A549 treated with CpdA at 1 μM for 4 hours (cell line): ENCODE results near the gene WDR90. TPM values are rescaled to one million over a fixed set of nuclear protein-coding genes. Genes with fewer than 3 reads are reported as not detected.

Experiments used
- total RNA-seq: library from RNA; stranded (reverse); fragments of 200-300 nt; extraction: Qiagen RNA extraction; gene quantifications from 5 replicates; pipeline ENCODE4 v1.2.3, GENCODE V29; 2022; ENCODE audit warnings: low read depth

WDR90 gene
- total RNA-seq, result 16.8 to 31.5 TPM (median 24.8 TPM) in 5 replicates

DNA sequence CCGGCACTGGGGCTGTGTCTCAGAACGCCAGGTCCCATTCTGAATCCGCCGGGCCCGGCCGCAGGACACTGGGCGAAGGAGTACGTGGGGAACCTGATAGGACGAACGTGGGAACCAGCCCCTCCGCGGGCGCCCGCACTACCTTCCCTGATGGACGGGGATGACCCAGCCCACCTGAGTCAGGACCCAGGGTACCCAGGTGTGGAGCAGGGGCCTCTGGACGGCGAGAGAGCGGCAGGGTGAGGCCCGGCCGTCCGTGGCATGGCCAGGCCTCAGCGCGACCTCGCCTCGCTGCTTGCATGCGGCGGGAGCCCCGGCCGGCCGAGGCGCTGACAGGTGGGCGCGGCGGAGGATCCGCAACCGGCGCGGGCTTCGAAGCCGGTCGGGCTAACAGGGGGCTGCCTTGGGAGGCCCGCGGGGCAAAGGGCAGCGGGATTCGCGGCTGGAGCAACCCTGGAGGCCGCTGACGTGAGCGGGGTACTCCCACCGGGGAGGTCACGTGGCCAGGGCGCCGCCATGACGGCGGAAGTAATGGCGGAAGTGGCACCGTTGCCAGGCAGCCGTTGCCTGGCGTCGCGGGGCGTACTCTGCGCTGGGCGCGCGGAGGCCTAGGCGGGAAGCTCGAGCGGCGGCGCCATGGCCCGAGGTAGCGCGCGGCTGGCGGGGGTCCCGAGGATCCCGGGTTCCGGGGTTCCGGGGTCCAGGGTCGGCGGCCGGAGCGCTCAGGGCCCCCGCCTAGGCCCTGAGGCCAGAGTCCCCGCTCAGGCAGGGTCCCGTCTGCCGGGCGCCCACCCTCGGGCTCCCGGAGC, at the start of gene WDR90:
Gene WDR90, plus strand, starts transcription at position 585 of the 809 bp plus-strand sequence. Its CDS starts 52 bp downstream, at position 637.

DNA sequence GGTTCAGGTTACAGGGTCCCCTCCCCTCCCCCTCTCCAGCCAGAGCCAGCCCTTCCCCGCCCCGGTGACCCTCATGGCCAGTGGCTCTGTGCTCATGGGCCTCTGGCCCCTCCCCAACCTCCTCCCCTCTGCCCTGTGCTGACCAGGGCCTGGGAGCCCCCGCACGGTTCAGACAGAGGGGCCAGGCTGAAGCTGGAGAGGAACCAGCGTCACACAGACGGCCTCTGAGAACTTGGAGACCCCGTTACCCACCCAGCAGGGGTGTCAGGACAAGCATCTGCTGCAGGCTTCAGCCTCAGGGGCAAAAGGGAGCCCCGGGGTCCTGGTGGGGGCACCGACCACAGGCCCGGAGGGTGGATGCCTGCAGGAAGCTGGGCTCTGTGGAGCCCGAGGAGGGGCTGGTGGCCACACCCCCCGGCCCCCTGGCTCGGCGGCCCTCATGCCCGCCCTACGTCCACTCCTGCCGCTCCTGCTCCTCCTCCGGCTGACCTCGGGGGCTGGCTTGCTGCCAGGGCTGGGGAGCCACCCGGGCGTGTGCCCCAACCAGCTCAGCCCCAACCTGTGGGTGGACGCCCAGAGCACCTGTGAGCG, 18.3 kb upstream of the WDR90 start, which contains the start of gene WFIKKN1:
Gene WFIKKN1, plus strand, starts transcription at position 171 of the 591 bp plus-strand sequence. Its CDS starts 269 bp downstream, at position 440.

DNA sequence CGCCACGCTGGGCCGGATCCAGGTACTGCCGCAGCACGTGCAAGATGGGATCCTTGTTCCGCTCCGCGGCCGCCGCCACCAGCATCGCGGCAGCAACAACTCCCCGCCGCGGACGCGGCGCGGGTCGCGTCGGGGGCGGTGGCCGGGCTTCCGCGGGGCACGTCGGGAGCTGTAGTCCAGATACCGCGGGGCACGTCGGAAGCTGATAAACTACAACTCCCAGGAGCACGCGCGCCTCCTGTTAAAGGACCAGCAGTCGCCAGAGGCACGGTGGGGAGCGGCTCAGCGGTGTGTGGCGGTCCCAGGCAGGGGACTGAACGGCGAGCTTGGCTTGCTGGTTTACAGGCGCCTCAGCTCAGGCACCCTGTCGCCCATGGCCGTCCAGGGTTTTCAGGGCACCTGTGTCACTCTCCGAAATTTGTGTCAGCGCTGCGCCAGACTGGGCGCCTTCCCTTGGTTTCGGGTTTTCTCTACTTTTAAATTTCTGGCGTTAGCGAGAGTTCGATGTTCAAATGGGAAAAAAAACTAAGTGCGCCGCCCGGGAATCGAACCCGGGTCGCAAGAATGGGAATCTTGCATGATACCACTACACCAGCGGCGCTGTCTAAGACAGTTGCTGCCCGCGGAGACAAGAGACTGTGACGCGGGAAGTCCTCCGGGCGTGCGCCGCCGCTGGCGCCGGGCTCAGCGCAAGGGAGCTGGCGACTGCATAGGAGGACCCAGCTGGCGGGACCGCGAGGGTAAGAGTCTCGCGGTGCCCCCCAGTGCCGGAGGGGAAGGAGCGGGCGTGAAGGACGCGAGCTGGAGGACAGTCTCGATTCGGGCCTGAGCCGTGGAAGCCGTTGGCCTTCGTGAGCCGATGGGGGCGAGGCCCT, 12.7 kb upstream of the WDR90 start, which contains the start of gene METTL26:
Gene METTL26, minus strand, starts transcription at position 100 of the 875 bp plus-strand sequence. Its CDS starts 15 bp downstream, at position 85.

DNA sequence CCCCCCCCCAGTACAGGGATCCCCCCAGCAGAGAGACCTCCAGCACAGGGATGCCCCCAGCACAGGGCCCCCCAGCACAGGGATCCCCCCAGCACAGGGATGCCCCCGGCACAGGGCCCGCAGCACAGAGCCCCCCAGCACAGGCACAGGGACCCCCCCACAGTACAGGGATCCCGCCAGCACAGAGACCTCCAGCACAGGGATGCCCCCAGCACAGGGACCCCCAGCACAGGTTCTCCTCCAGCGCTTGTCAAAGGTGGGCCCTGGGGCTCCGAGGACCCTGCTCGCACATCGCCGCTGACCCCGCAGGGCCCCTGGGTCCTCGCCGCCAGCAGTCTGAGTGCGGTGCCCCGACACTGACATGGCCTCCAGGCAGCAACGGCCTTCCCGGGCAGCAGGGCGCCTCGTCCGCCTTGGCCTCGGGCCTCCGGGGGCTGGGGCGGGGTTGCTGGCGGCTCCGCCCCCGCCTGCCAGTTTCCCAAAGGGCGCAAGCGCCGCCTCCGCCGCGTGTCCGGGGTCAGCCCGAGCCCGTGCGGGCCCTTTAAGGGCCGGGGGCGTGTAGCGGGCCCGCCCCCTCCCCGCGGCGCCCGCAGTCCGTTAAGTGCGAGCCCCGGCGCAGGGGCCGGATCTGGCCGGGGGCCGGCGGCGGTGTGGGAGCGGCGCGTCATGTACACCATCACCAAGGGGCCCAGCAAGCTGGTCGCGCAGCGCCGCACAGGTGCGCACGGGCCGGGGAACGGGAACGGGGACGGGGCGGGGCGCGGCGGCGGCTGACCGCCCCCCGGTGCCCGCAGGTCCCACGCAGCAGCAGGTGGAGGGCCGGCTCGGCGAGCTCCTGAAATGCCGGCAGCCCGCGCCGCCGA, 7.6 kb upstream of the WDR90 start, which contains the start of gene MCRIP2:
Gene MCRIP2, plus strand, starts transcription at position 503 of the 863 bp plus-strand sequence. Its CDS starts 164 bp downstream, at position 667.

DNA sequence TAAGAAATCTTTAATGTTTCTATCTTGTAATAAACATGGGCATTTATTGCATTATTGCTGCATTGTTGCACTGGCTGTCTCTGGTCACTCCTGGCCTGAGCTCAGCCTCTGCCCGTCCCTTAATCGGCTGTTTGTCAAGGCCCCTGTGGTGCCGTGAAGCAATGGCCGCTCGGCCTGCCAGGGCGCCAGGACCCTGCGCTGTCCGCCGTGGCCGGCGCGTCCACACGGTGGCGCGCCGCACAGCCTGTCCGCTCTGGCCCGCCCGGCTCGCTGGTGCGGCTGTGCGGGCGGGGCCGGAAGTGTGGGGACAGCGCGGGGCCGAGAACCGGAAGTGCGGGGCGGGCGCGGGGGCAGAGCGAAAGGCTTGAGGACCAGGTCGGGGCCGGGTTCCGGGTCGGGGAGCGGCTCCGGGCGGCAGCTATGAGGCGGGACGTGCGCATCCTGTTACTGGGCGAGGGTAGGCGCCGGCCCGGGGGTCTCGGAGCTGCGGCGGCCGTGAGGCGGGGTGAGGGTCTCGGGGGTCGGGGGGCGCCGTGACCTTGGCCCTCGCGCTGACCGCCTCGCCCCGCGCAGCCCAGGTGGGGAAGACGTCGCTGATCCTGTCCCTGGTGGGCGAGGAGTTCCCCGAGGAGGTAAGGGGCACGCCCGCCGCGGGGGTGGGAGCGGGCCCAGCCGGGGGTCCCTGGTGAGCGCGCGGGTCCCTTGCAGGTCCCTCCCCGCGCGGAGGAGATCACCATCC, 18.8 kb downstream of the WDR90 start, which contains the start of gene RHOT2:
Gene RHOT2, plus strand, starts transcription at position 353 of the 739 bp plus-strand sequence. Its CDS starts 68 bp downstream, at position 421.

DNA sequence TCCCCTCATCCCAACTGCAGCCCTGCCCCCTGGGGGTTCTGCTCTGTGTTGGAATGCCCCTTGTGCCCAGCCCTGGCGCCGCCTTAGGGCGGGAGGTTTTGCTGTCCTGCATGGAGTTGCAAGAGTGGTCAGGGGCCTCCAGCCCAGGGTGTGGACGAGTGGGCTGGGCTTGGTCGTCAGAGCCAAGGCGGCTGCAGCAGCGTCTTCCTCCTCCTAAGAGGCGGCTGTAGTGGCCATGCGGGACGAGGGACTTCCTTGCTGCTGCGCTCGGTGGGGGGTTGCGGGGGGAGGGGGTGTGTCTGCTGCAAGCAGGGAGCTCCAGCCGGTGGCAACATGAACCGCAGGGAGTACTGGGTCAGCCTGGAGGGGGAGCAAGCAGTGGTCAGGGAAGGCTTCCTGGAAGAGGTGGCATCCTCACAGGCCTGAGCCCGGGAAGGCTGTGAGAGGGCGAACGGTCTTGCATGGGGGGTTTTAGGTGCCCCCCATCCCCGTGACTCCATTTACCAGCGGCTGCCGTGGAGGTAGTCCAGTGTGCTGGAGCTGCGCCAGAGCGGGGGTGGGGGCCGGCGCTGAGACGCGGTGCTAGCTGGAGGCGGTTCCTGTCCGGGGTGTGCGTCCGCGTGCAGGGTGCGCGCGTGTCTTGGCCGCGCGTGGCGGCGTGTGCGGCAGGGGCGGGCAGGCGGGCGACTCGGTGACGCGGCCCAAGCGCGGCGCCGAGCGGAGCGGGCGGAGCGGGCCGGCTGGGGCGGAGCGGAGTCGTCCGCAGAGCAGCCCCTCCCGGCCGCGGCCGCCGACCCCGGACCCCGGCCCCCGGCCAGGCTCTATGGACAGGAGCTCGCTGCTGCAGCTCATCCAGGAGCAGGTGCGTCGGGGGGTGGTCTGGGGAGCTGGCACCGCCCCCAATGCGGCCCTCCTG, 26.1 kb downstream of the WDR90 start, which contains the start of gene RHBDL1:
Gene RHBDL1, plus strand, starts transcription at position 704 of the 916 bp plus-strand sequence. Its CDS starts 120 bp downstream, at position 824.

DNA sequence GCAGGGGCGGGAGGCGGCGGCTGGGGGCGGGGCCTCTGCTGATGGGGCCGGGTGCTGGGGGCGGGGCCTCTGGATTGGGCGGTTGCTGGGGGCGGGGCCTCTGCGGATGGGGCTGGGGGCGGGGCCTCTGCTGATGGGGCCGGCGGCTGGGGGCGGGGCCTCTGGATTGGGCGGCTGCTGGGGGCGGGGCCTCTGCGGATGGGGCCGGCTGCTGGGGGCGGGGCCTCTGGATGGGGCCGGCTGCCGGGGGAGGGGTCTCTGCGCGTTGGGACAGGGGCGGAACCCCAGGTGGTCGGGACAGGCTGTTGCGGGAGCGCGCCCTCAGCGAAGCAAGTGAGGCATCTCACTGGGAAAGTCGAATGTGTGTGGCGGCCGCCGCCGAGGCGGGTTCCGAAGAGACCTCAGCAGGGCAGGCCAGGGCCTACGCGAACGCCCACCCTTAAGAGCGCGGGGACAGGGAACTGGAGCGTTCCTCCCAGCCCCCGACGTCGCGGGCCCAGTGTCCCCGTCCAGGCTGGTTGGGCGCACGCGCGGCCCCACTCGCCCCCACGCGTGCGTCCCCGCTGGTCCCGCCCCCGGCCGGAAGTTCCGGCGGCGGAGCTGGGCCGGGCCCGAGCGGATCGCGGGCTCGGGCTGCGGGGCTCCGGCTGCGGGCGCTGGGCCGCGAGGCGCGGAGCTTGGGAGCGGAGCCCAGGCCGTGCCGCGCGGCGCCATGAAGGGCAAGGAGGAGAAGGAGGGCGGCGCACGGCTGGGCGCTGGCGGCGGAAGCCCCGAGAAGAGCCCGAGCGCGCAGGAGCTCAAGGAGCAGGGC, 30.9 kb downstream of the WDR90 start, which contains the start of gene STUB1:
Gene STUB1, plus strand, starts transcription at position 597 of the 811 bp plus-strand sequence. Its CDS starts 116 bp downstream, at position 713.

DNA sequence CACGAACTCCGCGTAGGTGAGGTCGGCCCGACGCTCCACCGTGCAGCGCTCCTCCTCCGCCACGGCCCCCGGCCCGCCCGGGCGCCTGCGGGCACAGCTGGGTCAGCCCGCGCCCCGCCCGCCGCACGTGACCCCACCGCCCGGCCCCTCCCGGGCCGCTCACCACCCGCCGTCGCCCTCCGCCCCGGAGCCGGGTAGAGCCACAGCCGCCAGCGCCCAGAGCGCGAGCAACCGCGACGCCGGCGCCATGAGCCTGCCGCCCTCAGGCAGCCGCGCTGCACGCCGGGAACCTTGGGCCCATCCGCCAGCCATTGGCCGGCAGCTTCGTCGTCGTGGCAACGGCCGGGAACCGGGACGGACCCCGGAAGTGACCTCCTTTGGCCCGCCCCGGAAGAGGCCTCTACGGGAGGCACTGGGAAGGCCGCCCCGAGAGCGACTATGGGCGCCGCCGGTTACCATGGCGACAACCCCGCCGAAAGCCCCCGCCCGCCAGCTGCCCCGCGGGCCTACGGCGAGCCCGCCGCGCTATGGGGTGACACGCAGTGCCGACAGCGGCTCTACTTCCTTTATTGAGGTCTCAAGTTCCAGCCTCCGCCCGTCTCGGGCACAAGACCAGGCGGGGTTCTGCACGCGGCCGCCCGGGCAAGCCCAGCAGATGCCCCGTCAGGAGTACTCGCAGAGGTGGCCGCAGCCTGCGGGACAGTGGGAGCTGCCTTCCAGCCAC, 35.1 kb downstream of the WDR90 start, which contains the start of gene JMJD8:
Gene JMJD8, minus strand, starts transcription at position 264 of the 724 bp plus-strand sequence. Its CDS starts 15 bp downstream, at position 249.

DNA sequence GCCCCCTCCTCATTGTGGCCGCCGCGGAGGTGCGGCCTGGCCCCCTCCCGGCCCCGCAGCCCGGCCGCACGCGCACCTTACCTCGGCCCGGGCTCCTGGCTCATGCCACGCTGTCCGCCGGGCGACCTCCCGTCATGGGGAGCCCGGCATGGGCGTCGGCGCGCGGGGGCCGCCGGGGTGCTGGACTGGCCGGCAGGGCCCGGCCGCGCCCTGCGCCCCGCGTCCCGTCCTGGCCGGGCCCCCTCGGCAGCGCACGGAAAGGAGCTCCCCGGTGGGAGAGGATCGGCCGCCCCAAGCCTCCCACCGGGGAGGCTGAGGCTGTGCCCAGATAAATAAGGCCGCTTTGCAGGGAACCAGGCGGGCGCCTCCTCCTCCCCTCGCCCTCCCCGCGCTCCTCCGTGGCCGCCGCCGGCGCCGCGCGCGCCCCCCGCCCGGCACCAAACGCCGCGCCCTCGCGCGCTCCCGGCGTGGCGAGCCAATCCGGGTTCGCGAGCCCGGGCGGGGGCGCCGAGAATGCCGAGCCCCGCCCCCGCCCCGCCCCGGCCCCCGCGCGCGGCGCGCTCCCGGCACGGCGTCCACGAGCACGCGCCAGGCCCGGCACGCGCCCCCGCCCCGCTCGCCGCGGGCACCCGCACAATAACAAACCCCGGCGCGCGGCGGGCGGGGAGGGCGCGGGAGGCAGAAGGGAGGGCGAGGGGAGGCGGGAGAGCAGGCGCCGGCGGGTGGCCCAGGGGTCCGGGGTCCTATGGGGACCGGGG, 56.4 kb downstream of the WDR90 start, which contains the start of gene FBXL16:
Gene FBXL16, minus strand, starts transcription at position 371 of the 758 bp plus-strand sequence. CDS start 8,396 bp downstream, outside the sequence.

DNA sequence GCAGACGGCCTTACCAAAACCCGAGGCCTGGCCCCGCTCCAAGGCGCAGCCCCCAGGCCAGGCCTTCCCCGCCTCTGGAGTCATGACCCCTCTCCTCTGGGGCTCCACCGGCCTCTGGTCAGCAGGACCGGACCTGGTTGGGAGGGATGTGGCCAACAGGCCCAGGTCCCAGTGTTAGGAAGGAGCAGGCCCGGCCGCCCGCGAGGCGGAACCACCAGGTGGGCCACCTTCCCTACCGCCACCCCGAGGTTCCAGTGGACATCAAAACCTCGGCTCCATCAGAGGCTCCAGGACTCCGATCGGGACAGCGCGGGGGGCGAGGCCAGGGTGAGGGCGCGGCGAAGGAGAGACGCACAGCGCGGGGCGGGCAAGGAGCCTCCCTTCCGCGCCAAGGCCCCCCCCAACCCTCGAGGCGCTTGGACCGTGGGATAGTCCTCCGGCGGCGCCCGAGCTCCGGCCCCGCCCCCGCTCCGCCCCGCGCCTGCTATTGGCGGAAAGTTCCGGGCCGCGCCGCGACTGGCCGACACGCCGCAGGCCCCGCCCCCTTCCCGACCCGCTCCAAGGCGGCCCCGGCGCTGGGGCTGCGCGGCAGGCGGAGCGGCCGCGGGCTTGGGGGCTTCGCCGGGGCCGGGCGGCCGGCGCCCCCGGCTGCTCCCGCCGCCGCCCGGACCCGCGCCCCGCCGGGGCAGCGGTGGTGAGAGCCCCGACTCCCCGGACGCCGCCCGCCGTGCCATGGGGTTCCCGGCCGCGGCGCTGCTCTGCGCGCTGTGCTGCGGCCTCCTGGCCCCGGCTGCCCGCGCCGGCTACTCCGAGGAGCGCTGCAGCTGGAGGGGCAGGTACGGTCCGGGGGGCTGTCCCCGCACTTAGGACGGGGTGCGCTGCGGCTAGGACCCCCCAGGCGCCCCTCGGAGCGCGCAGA, 65.7 kb downstream of the WDR90 start, which contains the start of gene METRN:
Gene METRN, plus strand, starts transcription at position 561 of the 919 bp plus-strand sequence. Its CDS starts 172 bp downstream, at position 733.

Other genes with a start within 250 kb of the WDR90 start
- 19.3 to 29.5 TPM (median 28.7 TPM) in 5 replicates for gene DECR2, start 247.5 kb upstream of the WDR90 start, total RNA-seq
- 17.3 to 23.6 TPM (median 20.1 TPM) in 5 replicates for gene RAB11FIP3, start 223.7 kb upstream of the WDR90 start, total RNA-seq
- 45.7 to 81.9 TPM (median 75.8 TPM) in 5 replicates for gene CAPN15, start 121.7 kb upstream of the WDR90 start, total RNA-seq
- 0.08 to 0.20 TPM (median 0.09 TPM) in 3 of 5 replicates, not detected in the others for gene PRR35, start 89.0 kb upstream of the WDR90 start, total RNA-seq
- 0.12 to 0.23 TPM (median 0.21 TPM) in 5 replicates for gene NHLRC4, start 82.4 kb upstream of the WDR90 start, total RNA-seq
- 28.6 to 41.6 TPM (median 36.3 TPM) in 5 replicates for gene PIGQ, start 79.4 kb upstream of the WDR90 start, total RNA-seq
- 13.7 to 19.3 TPM (median 16.9 TPM) in 5 replicates for gene RAB40C, start 59.3 kb upstream of the WDR90 start, total RNA-seq
- 0.13 to 0.23 TPM (median 0.16 TPM) in 4 of 5 replicates, not detected in the other for gene WFIKKN1, start 18.4 kb upstream of the WDR90 start, total RNA-seq
- 70.5 to 143 TPM (median 129 TPM) in 5 replicates for gene METTL26, start 13.1 kb upstream of the WDR90 start, total RNA-seq
- gene MCRIP2, start 7.5 kb upstream of the WDR90 start, total RNA-seq, result 18.7 to 43.8 TPM (median 40.3 TPM) in 5 replicates
- gene RHOT2, start 18.8 kb downstream of the WDR90 start, total RNA-seq, result 66.4 to 97.4 TPM (median 83.6 TPM) in 5 replicates
- 1.0 to 1.6 TPM (median 1.5 TPM) in 5 replicates for gene RHBDL1, start 26.3 kb downstream of the WDR90 start, total RNA-seq
- gene STUB1, start 31.0 kb downstream of the WDR90 start, total RNA-seq, result 78.9 to 127 TPM (median 111 TPM) in 5 replicates
- gene JMJD8, start 35.0 kb downstream of the WDR90 start, total RNA-seq, result 68.3 to 83.7 TPM (median 79.8 TPM) in 5 replicates
- gene WDR24, start 41.0 kb downstream of the WDR90 start, total RNA-seq, result 4.9 to 7.4 TPM (median 6.3 TPM) in 5 replicates
- 1.8 to 3.2 TPM (median 2.6 TPM) in 5 replicates for gene FBXL16, start 56.4 kb downstream of the WDR90 start, total RNA-seq
- gene METRN, start 65.8 kb downstream of the WDR90 start, total RNA-seq, result 64.1 to 206 TPM (median 188 TPM) in 5 replicates
- 25.8 to 60.1 TPM (median 55.1 TPM) in 5 replicates for gene ANTKMT, start 71.8 kb downstream of the WDR90 start, total RNA-seq
- 3.7 to 7.1 TPM (median 5.7 TPM) in 5 replicates for gene CCDC78, start 77.1 kb downstream of the WDR90 start, total RNA-seq
- gene HAGHL, start 77.7 kb downstream of the WDR90 start, total RNA-seq, result 13.4 to 18.6 TPM (median 16.8 TPM) in 5 replicates
- 16.7 to 26.8 TPM (median 22.7 TPM) in 5 replicates for gene CIAO3, start 91.6 kb downstream of the WDR90 start, total RNA-seq
- 1.4 to 3.1 TPM (median 2.8 TPM) in 5 replicates for gene MSLN, start 111.4 kb downstream of the WDR90 start, total RNA-seq
- gene RPUSD1, start 139.0 kb downstream of the WDR90 start, total RNA-seq, result 31.5 to 55.5 TPM (median 49.7 TPM) in 5 replicates
- gene CHTF18, start 139.3 kb downstream of the WDR90 start, total RNA-seq, result 15.2 to 30.0 TPM (median 23.2 TPM) in 5 replicates
- gene GNG13, start 151.4 kb downstream of the WDR90 start, total RNA-seq, result not detected in 5 replicates